HG03095 (cell line): ENCODE measurements around the gene CEP131.

Experiments
- ATAC-seq: cut with Tn5 transposase; IDR thresholded peaks from one replicate; pipeline ENCODE4 v1.9.1; 2021; ENCODE audit warnings: moderate library complexity; ENCODE audit not compliant: unreplicated experiment

CEP131 gene

GRCh38 chr17:81252326-81252986 is 29.7 kb upstream of the CEP131 start:
- no peak for ATAC-seq

DNA sequence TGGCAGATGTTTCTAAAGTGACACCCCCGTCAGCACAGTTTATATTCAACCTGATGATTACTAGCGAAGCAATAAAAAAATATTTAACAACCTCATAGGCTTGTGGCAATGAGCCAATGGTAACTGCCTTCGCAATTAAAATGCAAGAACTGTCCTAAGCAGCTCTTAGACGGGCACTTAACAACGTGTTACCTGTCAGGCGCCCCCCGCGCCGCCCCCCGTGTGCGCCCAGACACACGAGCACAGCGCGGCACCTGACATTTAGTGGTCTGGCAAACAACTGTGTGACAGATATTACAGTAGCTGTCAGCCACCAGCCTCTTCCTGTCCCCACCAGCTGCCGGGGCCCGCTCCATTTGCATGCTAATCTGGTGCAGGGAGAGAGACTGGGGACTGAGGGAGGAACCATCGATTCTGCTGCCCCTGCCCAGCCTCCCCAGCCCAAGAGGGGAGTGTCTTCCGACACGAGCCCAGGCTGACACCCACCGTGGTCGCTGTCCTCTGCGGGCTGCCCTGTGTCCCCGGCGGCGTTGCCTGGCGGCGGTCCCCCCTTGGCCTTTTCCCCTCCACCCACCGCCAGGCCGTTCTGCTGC is 29.0 kb upstream of the CEP131 start:
- no peak for ATAC-seq

GRCh38 chr17:81251094-81251708 is 28.4 kb upstream of the CEP131 start:
- no peak for ATAC-seq

DNA sequence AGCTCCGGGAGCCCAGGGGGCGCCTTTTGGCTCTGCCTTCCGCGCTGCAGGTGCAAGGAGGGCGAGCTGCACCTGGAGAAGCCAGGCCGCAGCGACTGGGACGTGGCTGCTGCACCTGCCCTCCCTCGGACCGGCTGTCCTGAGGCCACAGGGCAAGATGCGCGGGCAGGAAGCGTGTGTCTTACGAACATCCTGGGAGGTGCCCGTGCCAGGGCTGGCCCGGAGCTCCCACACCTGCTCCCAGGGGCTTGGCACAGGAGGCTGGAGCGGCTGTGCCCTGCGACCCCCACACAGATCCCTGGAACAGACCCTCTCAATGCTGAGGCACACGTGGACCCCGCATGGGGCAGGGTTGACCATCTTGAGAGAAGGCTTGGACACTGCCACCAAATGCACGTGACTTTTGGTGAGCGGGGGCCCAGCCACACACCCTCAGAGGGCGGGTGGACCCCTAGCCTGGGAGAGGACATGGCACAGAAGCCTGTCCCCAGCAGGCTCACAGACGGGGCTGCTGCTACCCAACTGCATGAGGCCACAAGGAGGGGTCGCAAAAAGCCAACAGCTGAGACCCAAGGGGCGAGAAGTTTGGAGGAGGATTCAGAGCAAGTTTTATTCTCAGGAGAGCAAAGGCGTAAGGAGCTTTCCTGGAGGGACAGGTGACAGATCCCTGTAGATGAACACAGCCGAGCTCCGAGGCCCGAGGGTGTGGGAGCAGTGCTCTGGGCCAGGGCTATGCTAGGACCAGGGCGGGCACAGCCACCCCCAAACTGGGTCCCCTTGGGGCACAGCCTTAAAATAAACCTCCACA is 27.7 kb upstream of the CEP131 start:
- no peak for ATAC-seq

DNA sequence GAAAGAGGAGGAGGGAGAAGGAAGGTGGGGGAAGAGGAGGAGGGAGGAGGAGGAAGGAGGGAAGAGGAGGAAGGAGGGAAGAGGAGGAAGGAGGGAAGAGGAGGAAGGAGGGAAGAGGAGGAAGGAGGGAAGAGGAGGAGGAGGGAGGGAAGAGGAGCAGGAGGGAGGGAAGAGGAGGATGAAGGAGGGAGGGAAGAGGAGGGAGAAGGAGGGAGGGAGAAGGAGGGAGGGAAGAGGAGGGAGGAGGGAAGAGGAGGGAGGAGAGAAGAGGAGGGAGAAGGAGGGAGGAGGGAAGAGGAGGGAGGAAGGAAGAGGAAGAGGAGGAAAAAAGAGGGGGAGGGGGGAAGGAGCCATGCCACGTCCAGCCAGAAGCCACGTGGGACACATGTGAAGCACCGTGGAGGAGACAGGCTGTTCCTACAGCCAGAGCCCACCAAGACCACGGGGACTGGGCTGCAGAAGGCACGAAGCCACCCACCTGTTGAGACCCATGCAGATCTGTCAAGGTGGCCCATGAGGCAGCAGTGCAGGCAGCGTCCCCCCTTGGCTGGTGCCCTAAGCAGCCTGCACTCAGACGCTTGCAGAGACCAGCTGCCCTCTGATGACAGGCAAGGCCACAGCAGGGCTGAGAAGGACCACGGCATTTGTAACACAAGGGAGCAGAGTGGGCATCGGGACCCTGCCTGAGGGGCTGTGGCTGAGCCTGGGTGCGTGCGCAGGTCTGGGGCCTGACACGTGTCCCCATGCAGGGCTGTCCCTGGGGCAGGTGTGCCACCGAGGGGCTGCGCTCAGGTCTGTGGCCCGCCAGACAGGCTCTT is 26.7 kb upstream of the CEP131 start:
- ATAC-seq = no peak

- no peak for ATAC-seq
These were observed 25.9 kb upstream of the CEP131 start for GRCh38 chr17:81248649-81249048.

DNA sequence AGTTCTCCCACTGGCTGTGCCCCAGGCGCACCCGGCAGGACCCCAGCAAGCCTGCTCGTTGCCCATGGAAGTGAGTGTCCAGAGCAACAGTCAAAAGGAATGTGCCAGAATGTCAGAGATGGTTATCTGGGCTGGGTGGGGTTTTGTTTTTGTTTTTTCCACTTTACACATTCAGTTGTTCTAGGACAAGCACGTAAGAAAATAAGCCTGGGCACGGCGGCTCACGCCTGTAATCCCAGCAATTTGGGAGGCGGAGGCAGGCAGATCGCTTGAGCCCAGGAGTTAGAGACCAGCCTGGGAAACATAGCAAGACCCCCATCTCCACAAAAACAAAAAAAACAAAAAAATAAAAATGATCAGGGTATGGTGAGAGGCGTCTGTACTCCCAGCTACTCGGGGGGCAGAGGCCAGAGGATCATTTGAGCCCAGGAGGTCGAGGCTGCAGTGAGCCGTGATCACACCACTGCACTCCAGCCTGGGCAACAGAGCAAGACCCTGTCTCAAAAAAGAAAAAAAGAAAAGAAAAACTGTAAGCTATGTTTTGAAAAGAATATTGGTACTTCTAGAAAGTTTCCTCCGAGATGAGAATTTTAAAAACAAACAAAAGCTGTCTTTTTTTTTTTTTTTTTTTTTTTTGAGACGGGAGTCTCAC is 24.7 kb upstream of the CEP131 start:
- ATAC-seq = no peak

- ATAC-seq = no peak
These were observed 24.0 kb upstream of the CEP131 start for GRCh38 chr17:81246679-81247338.

- no peak for ATAC-seq
These were observed 23.5 kb upstream of the CEP131 start for GRCh38 chr17:81246343-81246670.

- ATAC-seq = no peak
These were observed 23.0 kb upstream of the CEP131 start for GRCh38 chr17:81245665-81246342.

- no peak for ATAC-seq
These were observed 22.4 kb upstream of the CEP131 start for GRCh38 chr17:81245024-81245664.

- ATAC-seq = no peak
These were observed 21.7 kb upstream of the CEP131 start for GRCh38 chr17:81244358-81245023.

GRCh38 chr17:81243333-81243664 is 20.5 kb upstream of the CEP131 start:
- ATAC-seq = no peak

DNA sequence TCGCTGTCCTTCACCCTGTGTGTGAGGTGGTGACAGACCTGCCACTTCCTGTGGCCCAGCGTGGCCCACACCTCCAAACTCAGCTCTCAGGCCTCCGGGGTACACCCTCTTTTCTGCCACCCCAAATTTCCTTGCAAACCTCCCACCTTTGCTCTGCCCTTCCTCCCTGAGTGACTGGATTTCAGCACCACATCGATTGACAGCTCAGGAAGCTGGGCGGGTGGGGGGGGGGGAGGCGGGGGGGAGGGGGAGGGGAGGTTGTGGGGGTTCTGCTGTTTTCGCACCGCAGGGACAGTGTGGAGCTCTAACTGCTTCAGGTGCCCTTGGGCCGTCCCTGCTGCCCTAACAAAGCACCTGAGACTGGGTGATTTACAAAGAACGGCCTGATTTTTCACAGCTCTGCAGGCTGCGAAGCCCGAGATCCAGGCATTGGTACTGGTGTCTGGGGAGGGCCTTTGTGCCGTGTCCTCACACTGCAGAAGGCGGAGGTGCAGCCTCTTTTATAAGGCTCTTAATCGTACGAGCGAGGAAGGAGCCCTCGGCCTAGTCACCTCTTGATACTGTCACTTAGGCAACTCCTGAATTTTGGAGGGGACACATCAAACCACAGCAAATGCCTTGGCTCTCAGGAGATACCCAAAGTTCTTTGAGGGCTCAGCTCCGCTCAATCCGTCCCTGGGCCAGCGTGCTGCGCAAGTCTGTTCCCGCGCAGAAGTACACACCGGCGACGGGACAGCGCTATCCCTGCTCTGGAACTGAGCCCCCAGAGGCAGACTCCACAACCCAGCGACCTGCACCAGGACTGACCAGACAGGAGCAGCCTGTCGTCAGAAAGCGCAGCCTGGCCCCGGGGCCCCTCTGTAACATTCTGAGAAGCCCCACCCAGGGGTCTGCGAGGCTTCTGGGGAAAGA is 19.9 kb upstream of the CEP131 start:
- ATAC-seq = no peak

DNA sequence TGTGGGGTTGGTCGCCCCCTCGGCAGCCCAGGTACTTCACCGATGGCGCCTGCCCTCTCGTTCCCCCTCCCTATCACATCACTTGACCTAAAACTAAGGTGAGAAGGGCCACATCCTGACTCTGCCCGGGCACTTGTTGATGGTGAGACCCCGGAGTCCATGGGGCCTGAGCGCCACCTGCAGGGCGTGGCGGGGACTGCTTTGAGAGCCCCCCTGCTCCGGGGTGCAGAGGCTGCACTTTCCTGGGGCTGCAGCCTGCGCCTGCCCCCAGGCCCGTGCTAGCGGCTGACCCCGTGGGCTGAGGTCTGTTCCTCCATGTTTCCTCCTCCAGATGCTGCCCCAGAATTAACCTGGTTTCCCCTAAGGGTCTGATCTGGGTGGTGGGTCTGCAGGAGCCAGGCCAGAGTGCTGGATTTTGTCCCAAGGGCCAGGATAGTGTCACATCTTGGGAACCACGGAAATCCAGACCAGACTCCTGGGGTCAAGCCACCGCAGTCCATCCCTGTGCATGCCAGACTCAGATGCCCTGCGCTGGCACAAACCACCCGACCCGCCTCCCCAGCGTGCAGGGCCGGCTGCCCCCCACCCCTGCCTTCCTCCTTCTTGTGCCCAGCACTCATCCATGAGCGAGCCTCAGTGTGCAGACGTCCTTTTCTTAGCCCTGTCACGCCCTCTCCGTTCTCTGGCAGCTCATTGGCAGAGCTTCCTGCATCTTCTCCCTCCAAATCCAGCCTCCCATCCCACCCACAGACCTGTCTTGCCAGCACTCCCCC is 19.1 kb upstream of the CEP131 start:
- no peak for ATAC-seq

DNA sequence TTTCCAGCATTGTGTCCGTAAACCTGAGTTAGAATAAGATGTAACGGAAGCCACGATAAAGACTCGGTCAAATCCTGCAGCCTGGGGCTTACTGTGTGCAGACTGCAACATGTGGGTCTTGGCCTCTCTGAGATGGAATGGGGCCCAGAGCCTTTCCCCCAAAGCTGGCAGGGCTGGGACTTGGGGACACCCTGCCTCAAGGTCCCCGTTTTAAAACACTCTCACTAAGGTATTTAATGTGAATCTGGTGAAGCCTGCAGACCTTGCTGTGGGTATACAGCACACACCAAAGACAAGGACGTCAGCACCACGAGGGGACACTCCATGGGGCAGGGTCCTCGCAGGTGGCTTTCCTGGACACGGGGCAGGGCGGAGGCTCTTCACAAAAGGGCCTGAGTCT is 18.4 kb upstream of the CEP131 start:
- ATAC-seq = no peak

GRCh38 chr17:81240761-81241160 is 18.0 kb upstream of the CEP131 start:
- ATAC-seq = no peak
